Activated CD4-positive, CD25-positive, alpha-beta regulatory T cell treated with anti-CD3 and anti-CD28 coated beads, Interleukin-2, amount 50 U/mL, for 16 hours (primary cell): ENCODE measurements around the gene CTPS1.

ENCODE experiments used
- DNase-seq: peaks from one replicate; pipeline ENCODE4 v3.0.0-alpha.2; 2020; ENCODE audit warnings: low read depth, low spot score

The CTPS1 gene

DNA sequence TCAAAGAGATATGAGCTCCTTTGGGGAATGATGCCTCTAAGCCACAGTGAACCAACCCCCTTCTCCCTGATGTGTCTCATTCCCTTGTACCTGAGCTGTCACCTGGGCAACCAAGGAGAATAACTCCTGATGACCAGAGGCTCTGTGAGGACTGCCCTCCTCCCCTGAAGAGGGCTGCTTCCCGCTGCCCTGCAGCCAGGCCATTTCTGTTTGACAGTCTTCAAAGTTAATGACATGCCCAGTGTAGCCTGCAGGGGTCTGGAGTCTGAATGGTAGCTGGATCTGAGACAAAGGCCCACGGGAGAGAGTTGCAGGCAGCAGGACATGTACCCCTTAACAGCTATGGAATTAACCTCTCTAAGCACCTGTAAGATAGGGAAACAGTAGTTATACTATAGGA is 45.5 kb downstream of the CTPS1 start:
- DNase-seq, result no peak

DNA sequence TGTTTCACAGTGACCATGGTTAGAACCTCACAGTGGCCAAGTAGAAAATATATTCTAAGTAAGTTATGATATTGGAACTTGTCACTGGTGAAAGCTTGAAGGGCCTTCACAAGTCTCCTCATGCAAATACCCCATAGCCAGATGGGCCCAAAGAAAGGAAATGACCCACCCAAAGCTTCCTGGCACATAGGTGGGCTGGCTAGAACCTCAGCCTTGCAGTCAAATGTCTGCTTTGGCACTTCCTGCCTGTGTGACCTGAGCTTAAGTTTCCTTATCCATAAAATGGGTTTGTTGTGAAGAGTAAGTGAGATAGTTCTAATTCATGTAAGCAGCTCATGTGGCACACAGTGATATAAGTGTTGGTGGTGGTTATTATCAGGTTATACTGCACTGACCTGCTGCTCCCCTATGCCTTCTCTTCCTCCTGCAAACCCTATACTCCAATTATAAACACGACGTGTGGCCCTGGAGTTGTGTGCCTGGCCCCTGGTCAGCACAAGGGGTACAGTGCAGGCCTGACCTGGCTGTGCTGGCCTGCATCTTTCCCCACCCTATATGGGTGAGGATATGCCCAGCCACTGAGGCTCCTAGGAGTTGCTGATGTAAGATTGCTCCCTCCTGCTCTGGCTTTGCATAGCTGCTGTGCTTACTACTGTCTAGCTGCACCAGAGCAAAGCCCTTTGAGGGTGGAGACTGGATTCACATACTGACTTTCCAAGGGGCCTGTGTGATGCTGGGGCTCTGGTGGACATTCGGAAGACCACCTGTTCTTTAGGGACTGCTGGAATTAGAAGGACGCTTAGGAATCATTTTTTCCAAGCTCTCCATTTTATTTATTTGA is 46.7 kb downstream of the CTPS1 start:
- no peak for DNase-seq

DNA sequence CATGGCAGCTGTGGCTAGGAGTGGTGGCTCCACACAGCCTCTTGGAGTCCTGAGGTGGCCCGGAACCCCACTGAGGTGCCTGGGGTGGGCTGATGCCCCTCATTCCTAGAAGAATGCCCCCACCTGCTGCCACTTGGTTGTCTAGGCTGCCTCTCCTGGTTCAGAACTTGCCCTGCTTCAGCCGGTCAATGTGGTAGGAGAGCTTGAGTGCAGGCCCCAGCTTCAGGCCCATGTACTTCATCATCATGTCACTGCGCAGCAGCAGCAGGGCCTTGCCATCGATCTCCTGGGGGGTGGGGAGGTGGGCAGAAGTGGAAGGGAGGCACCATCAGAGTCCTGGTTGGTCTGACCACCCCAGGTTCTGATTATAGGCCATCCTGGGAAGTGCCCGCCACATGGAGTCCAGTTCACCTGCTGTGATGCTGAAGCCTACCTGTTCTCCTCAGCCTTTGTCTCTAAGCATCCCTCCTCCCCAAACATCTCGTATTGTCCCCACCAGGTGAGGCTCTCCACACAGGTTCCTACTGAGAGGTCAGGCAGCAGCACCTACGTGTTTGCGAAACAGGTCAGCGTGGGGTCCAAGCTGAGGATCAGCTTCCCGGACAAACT is 48.6 kb downstream of the CTPS1 start:
- no peak for DNase-seq

DNA sequence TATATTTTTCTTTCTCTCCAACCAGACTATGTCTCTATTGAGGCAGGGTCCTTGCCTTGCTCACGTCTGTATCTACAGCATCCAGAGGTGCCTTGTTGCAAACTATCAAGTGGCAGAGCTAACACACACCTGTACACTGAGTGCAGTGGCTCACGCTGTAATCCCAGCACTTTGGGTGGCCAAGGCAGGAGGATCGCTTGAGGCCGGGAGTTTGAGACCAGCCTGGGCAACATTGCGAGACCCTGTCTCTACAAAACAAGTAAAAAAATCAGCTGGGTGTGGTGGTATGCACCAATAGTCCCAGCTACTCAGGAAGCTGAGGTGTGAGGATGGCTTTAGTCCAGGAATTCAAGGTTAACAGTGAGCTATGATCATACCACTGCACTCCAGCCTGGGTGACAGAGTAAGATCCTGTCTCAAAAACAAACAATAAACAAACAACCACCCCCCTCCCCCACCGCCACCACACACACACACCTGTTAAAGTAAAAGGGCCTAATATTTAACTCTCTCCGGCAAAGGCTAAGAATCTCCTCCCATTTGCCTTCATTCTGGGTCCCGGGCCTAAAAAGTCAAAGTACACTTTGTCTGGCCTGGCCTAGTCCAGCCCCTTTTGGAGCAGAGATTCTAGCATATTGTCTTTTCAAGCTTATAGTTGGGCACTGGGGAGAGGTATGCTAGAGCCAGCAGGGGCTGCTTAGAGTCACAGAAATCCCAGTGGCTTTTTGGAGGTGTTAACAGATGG is 51.5 kb downstream of the CTPS1 start:
- no peak for DNase-seq

DNA sequence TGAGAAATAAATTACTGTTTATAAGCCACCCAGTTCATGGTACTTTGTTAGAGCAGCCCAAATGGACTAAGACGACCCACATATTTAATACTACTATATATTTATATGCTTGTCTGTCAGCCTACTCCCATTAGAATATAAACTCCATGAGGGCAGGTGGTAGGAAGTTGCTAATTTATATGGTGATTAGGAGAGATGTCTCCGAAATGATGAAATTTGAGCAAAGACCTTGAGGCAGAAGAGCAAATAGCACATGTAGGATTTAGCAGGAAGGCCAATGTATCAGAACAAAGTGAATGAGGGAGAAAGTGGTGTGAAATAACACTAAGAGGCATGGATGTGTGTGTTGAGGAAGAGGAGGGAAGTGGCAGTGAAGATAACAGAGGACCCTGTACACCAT is 52.7 kb downstream of the CTPS1 start:
- DNase-seq, result no peak

DNA sequence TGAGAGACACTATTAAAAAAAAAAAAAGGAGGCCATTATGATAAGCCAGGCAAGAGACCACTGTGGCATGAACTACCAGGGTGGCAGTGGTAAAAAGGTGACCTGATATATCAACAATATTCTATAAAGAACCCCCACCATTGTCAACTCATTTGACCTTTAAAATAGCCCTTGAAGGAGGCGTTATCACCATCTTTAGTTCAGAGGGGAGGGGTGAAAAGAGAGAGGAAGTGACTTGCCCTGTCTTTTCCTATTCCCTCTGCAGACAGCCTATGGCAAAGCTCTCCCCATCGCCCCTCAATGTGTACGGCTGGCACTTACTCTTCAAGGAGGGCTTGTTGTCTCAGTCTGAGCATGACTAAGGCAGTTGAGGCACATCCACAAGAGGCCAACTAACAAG is 53.8 kb downstream of the CTPS1 start:
- DNase-seq, result no peak

DNA sequence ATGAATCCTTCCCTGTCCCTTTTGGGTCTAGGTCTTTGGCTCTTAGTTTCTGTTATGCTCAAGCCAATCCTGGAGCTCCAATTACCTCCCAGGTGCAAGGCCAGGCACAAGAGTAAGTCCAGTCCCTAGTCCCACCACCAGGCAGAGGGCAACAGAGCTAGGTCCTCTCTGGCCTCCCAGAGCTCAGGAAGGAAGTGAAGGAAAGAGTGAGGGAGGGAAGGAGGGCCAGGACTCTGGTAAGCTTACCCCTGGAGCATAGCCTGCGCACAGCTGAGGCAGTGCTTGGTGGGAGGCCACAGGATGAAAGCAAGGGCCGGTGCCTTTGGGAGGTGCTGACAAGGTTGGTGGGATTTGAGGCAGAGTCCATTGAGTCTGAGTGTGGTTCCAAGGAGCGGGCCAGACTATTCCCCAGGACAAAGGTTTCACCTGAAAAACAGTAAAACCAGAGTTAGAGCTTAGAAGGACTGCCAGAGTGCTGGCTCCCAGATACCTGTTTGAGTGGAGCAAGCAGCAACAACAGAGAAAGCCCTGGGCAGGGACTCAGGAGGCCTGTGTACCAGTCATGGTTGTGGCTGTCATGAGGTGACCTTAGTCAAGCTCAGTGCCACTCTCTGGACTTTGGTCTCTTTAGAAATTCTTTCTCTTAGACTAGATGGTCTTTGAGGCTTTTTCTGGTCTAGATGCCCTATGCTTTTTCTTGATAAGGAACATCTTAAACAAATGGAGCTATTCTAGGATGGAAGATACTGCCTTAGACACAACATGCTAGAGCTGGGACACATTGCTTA is 57.8 kb downstream of the CTPS1 start:
- no peak for DNase-seq

DNA sequence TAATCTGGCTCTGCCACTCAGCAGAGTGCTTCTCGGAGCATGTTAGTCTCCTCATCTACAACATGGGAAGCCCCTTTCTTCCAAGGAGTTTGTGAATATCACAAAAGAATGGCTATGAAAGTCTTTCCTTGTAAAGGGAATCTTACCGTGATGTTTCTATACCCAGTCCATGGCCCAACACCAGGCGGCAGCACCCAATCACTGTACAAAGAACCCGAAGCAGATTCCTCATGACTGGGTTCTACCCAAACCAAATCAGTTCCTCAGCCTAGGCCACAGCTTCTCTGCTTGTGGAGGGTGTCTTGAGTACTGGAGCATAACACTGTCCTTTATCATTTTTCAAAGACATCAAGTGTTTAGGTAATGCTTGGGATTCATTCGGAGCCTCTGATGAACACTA is 58.6 kb downstream of the CTPS1 start:
- DNase-seq, result no peak

DNA sequence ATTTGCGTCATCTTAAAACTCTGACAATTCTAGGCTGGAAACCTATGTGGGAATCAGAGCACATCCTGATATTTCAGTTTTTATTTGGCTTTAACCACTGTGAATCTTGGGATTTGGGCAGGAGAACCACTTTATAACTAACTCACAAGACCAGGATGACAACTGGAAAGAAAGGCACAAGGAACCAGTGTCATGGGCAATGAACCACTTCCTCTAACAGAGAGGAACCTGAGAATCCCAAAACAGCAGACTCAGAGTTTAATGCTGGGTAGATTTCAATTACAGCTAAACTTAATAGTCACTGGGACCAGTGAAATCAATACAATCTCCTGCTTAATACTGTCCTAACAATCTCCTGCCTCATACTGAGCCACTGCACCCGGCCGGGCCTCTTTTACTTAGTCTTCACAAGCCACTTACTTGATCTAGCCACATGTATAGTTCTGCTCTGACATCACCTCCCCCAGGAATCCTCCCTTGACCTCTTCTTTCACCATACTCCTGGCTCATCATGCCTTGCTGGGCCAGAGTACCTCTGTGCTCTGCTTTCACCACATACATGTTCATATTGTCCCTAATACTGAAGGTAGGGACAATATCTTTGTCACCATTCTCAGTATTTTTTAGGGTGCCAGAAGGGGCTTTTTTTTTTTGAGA is 62.2 kb downstream of the CTPS1 start:
- DNase-seq, result no peak

DNA sequence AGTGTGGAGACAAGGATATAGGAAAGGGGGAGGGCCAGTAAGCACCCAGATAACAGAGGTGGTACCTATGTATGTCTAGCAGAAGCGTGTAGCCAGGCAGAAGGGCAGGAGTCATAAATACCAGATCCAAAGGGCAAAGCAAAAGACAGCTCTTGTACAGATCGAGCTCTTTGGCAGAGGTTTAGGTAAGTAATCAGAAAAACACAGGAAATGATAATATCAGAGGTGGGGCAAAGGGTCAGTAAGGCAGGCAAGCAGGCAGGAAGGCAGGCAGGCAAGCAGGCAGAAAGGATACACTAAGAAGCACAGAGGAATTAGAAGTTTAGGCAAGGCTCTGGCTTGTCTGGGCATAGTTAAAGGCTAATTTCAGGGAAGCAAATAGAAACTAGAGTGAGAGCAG is 64.7 kb downstream of the CTPS1 start:
- no peak for DNase-seq

DNA sequence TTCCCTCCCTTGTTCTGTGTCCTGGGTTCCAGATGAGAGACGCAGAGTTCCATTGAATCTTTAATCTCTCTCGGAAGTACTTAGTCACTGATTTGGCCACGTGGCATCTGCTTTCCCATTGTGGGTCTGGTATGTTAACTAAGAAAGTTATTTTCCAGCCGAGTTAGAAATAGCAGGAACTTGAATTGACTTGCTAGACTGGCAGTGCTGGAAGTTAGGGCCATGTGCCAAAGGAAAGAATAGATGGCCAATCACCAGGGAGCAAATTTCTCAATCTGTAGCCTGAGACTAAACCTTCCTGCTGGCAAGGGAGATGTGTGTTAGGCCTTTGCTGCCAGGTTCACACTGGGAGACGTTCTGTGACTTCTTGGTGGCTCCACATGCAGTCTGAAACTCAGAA is 66.2 kb downstream of the CTPS1 start:
- DNase-seq, result no peak

DNA sequence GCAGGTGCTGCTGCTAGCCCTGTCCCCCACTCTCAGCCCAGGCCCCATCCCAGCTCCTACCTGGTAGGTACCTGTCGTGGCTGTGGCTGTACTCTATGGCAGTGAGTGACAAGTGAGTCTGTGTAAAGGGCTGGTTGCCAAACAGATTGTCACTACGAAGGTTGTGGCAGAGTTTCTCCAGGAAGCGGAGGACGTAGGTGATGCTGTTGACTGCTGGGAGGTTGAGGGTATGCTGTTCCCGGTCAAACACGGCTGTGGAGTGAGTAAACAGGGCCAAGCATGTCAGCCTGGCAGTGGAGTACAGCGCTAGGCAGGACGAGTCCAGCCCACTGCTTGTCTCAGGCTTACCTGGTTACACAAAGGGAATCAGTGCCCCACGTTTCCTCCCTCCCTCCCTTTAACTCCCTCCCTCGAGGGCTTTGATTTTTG is 66.9 kb downstream of the CTPS1 start:
- DNase-seq, result no peak

DNA sequence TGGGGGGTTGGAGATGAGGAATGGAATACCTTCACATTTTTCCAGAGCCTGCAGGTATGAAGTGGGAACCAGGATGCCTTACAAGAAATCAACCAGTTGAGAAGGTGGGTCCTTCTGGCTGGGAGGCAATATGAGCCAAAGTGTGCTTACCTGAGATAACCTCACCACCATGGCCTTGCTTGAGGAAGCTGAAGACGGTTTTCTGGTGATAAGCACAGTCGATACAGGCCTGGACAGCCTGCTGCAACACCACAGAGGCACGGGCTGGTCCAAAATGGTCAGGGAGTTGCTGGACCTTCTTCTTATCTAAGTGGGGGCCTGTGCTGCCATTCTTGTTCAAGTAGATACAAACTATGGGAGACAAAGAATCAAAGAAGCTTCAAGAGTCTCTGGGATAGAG is 69.0 kb downstream of the CTPS1 start:
- DNase-seq, result no peak

DNA sequence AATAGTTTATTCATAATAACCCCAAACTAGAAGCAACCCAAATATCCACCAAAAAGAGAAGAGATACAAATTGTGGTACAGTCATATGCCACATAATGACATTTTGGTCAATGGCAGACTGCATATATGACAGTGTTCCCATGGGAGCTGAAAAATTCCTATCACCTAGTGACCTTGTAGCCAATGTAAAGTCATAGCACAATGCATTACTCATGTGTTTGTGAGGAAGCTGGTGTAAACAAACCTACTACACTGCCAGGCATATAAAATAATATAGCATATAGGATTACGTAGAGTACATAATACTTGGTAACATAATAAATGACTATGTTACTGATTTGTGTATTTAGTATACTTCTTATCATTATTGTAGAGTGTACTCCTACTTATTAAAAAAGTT is 71.5 kb downstream of the CTPS1 start:
- DNase-seq, result no peak

DNA sequence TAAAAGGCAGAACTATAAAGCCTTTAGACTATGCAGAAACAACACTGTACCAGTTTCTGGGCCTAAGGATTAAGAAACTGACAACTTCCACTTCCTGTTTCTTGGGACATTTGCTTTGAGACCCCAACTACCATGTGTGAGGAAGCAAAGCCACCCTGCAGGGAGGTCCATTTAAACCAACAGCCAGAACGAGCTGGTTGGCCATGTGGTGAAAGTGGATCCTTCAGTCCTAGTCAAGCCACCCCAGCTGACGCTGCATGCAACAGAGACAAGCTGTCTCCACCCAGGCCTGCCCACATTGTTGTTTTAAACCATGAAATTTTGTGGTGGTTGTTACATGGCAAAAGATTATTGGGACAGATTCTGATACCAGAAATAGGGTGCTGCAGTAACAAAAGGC is 73.8 kb downstream of the CTPS1 start:
- DNase-seq, result no peak

DNA sequence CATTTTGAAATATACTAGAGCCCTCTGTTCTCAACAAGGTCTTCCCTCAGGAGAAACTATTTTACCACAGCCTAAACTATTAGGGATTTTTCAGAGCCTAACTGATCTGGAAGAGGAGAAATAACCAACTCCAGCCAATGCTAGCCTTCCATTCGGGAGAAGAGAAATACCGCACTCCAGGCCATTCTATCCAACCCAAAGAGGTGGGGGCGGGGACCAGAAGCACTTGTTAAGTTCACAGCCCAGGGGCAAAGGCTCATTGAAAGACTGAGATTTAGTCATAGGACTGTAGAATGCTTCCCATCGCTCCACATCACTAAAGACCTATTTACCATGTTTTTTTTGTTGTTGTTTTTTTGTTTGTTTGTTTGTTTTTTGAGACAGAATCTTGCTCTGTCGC is 77.4 kb downstream of the CTPS1 start:
- DNase-seq, result no peak
